ENCODE measurements around the gene SLC5A10.
"Not testable (repeated sequence)": the region's sequence is repeated elsewhere in the genome, so short reads cannot be mapped to it uniquely, and the experiment has no call there.

The SLC5A10 gene

DNA sequence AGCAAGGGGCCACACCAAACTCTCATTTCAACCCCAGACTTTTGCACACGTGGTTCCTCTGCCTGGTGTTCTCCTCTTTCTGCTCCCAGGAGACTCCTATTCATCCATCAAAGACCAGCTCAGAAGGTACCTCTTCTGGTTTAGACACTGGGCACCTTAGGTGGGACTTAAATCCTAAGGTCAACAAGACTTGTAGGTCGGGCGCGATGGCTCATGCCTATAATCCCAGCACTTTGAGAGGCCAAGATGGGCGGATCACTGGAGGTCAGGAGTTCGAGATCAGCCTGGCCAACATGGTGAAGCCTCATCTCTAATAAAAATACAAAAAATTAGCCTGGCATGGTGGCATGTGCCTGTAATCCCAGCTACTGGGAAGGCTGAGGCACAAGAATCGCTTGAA lies 95.5 kb downstream of the SLC5A10 start:
- DNase-seq, result not testable (repeated sequence)

DNA sequence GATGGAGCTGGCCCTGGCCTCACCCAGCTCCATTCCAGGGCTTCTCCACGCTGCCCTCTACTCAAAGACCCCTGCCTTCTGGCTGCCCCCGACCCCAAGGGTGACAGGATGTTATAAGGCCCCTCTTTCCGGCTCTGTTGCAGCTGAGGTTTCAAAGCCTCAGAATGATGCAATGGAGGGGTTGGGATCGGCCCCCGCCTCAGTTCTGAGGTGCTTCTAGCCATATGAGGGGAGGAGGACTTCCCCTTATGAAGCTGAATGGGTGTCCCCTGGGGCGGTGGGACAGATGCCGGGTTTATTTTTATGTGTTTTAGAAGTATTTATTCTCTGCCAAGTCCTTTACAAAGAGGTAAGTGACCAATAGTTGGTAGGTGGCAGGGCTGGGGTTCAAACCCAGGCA lies 96.9 kb downstream of the SLC5A10 start:
- not testable (repeated sequence) for DNase-seq

DNA sequence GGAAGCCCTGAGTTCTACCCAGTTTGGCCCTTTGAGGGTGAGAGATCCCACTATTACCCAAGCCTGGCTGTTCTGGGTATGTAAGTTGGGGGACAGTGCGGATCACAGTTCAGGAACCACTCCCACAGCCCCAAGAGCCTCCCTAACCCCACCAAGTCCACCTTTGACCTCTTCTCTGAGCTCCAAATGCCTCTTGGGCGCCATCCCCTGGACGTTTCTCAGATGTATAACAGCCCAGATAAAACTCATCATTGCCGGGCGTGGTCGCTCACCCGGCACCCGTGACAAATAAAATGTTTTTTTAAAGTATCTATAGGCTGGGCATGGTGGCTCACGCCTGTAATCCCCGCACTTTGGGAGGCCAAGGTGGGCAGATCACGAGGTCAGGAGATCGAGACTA lies 103.5 kb downstream of the SLC5A10 start:
- DNase-seq, result not testable (repeated sequence)

DNA sequence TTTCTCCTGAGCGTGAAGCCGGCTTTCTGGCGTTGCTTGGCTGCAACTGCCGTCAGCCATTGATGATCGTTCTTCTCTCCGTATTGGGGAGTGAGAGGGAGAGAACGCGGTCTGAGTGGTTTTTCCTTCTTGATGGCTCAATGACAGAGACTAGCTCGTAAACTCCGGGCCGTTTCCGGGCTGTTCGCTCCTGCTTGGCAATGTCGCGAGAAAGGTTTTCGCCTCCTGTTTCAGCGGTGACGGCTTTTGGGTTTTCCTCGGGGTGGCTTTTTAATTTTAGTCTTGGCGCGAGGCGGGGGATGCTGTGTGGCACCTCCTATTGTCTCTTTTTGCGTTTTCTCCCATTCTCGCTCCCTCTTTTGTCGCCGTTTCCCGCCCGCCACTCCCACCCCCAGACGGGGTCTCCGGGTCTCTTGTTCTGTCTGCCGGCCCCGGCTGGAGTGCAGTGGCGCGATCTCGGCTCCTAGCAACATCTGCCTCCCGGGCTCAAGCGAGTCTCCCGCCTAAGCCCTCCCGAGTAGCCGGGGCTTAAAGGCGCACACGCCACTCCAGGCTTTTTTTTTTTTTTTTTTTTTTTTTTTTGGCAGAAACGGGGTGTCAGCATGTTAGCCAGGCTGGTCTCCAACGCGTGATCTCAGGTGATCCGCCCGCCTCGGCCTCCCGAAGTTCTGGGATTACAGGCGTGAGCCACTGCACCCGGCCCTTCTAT lies 110.2 kb downstream of the SLC5A10 start:
- not testable (repeated sequence) for DNase-seq

DNA sequence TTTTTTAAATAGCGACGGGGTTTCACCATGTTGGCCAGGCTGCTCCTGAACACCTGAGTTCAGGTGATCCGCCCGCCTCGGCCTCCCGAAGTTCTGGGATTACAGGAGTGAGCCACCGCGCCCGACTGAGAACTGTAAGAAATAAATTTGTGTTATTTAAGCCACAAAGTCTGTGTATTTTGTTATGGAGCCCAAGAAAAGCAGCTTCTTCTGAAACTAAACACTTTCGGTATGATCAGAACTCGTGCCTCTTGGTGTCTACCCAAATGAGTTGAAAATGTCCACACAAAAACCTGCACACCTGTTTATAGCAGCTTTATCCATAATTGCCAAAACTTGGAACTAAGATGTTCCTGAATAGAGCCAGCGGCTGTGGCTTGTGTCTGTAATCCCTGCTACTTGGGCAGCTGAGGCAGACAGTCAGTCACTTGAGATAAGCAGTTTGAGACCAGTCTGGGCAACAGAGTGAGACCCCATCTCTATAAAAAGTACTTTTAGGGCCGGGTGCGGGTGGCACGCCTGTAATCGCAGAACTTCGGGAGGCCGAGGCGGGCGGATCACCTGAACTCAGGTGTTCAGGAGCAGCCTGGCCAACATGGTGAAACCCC lies 110.9 kb downstream of the SLC5A10 start:
- DNase-seq, result not testable (repeated sequence)

DNA sequence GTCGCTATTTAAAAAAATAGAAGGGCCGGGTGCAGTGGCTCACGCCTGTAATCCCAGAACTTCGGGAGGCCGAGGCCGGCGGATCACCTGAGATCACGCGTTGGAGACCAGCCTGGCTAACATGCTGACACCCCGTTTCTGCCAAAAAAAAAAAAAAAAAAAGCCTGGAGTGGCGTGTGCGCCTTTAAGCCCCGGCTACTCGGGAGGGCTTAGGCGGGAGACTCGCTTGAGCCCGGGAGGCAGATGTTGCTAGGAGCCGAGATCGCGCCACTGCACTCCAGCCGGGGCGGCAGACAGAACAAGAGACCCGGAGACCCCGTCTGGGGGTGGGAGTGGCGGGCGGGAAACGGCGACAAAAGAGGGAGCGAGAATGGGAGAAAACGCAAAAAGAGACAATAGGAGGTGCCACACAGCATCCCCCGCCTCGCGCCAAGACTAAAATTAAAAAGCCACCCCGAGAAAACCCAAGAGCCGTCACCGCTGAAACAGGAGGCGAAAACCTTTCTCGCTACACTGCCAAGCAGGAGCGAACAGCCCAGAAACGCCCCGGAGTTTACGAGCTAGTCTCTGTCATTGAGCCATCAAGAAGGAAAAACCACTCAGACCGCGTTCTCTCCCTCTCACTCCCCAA lies 111.5 kb downstream of the SLC5A10 start:
- not testable (repeated sequence) for DNase-seq

DNA sequence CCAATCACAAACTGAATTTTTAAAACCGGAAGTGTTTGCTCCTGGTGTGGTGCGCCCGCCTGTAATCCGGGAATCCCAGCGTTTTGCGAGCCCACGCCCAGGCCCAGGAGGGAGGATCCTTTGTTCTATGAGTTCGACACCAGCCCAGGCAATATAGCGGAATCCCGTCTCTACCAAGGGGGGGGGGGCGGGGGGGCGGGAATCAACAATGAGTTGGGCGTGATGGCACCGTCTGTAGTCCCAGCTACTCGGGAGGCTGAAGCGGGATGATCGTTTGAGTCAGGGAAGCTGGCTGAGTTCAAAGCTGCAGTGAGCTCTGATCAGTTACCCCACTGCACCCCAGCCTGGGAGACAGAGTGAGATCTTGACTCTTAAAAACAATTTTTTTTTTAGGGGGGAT lies 112.4 kb downstream of the SLC5A10 start:
- not testable (repeated sequence) for DNase-seq

DNA sequence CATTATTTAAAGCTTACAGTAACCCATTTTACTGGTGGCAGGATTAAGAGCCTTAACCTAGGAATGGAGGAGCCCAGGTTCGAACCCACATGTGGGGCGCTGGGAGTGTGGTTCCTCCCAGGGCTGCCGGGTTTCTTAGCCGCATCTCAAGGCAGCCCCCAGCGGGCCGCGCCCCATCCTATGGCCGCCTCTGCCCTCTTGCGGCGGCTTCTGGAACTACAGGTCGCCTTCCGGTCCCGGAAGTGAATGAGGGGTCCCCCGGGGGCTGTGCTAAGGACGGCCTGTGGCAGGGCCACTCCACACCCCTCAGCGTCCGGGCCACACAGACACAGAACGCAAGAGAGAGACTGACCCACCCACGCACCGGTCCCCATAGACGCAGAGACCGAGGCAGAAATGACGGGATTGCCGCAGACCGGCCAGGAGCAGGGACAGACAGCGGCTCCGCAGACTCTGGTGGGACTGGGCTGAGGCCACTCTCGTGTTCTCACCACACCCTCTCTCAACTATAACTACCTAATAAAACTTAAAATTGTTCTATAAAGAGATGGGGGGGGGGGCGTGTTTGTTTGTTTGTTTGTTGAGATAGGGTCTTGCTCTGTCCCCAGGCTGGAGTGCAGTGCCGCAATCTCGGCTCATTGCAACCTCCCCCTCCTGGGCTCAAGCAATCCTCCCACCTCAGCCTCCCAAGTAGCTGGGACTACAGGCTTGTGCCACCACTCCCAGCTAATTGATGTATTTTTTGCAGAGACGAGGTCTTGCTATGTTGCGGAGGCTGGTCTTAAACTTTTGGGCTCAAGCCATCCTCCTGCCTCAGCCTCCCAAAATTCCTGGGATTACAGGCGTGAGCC lies 118.6 kb downstream of the SLC5A10 start:
- DNase-seq, result not testable (repeated sequence)
